Neutrophil (primary cell): Measurements from ENCODE around the gene MBD6.
A peak's percentile ranks its signal among the peaks of the same experiment; 100 is the strongest.

Experiments used
- H3K27ac ChIP-seq: fragments of 200-600 bp; sonication (generic); 2 replicates; pipeline ENCODE4 v1.5.1; 2016; ENCODE audit warnings: mild to moderate bottlenecking, moderate library complexity
- H3K27me3 ChIP-seq: fragments of 200-600 bp; sonication (generic); 2 replicates; pipeline ENCODE4 v1.6.0; 2016; ENCODE audit warnings: mild to moderate bottlenecking
- H3K36me3 ChIP-seq: fragments of 200-600 bp; sonication (generic); 2 replicates; pipeline ENCODE4 v1.5.1; 2017
- H3K4me1 ChIP-seq, 2 experiments: fragments of 200-600 bp in 1 of 2; sonication (generic) in 1 of 2; 1 replicate in 1 of 2; 2 replicates in 1 of 2; pipeline versions ENCODE4 v1.5.1 to v1.6.1; 2013 to 2016; ENCODE audit warnings: low read depth in 1 of 2, low read length in 1 of 2, mild to moderate bottlenecking in 1 of 2, moderate library complexity in 1 of 2; ENCODE audit not compliant: control insufficient read depth in 1 of 2, insufficient read depth in 1 of 2
- H3K4me3 ChIP-seq, 2 experiments: fragments of 200-600 bp in 1 of 2; sonication (generic) in 1 of 2; 1 replicate in 1 of 2; 2 replicates in 1 of 2; pipeline ENCODE4 v1.5.1; 2013 to 2016; ENCODE audit warnings: low read depth in 1 of 2, low read length in 1 of 2, mild to moderate bottlenecking in 1 of 2, moderate library complexity in 1 of 2
- H3K9me3 ChIP-seq: fragments of 200-600 bp; sonication (generic); 2 replicates; pipeline ENCODE4 v1.5.1; 2016
- CTCF ChIP-seq: fragments of 200-600 bp; sonication (generic); IDR thresholded peaks from 2 replicates; pipeline ENCODE4 v1.5.1; 2016; ENCODE audit warnings: antibody characterized with exemption

The MBD6 gene

DNA sequence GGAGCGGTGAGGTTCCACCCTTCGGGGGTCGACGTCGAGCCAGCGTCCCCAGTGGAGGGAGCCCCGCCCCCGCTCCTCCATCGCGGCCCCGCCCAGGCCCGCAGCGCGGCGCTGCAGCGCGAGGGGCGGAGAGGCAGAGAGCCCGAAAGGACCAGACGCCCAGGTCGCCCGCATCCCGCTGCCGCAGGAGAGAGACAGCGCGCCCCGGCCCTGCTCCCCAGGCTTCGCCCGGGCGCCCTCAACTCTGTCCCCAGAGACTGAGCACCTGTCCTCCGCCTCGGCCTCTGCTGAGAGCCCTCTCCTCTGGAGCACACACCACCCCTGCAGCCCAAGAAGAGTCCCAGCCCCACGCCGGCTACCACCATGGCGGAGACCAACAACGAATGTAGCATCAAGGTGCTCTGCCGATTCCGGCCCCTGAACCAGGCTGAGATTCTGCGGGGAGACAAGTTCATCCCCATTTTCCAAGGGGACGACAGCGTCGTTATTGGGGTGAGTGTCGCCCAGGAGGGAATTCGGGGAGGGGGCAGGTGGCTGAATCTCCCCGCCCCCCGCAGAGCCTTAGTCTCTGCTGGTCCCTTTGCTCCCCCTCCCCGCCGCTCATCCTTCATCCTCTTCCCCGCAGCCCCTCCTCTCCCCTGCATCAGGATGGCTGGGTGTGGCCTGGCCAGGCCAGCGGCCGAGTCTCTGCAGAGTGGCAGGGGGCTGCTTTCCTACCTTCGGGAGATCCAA lies 27.5 kb downstream of the MBD6 start, which contains the start of gene KIF5A:
TSS of gene KIF5A (plus strand) at position 136 of the 732 bp plus-strand sequence. CDS start at position 364, 228 bp downstream.
- no peak for TF ChIP-seq CTCF
- Histone ChIP-seq H3K27ac (no peak within 1 kb of the TSS), H3K27me3 (peaks cover 72% of the 10 kb centered on the region), H3K36me3 (no peaks in the 10 kb centered on the region), H3K4me3 (peak within 1 kb of the TSS; percentile 35 to 58), H3K9me3 (no peaks in the 10 kb centered on the region), H3K4me1 (peaks cover 28 to 35% of the 10 kb centered on the region in 2 experiments)

GRCh38 chr12:57550641-57551549 lies 28.3 kb downstream of the MBD6 start:
- Histone ChIP-seq H3K9me3 (no peaks in the 10 kb centered on the region), H3K27me3 (peaks cover 72% of the 10 kb centered on the region), H3K27ac (no peak overlapping the region), H3K4me1 (peaks cover 20 to 27% of the 10 kb centered on the region in 2 experiments), H3K4me3 (no peak overlapping the region), H3K36me3 (no peaks in the 10 kb centered on the region)
- TF ChIP-seq CTCF: no peak

DNA sequence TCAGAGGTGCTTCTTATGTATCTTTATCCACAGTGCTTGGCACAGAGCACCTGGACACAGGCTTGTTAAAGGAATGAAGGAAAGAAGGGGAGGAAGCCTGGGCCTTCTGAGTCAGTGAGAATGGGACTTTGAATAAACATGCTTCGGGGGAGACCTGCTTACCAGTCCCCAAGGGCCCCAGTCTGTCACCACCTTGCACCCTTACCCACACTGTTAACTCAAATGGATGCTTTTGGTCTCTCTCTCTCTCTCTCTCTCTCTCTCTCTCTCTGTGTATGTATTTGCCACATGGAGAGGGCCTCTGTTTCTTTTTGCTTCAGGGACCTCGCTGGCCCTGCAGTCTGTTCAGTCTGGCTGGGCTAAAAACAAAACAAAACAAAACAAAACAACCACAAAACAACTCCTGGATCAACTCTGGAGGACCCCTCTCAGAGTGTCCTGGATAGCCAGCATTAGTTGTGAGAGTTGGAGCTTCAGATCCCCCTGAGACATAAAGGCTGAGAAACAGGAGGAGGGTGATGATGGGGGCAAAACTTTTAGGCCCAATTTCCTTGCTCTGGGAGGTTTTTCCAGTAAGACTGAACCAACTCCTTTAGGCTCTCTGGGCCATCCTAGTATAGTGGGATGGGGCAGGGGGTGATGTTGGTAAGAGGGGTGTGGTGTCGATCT lies 29.1 kb downstream of the MBD6 start:
- no peak for TF ChIP-seq CTCF
- Histone ChIP-seq H3K27me3 (peaks cover 77% of the 10 kb centered on the region), H3K4me3 (no peak overlapping the region), H3K27ac (no peak overlapping the region), H3K4me1 (peaks cover 12 to 18% of the 10 kb centered on the region in 2 experiments), H3K36me3 (no peaks in the 10 kb centered on the region), H3K9me3 (no peaks in the 10 kb centered on the region)

DNA sequence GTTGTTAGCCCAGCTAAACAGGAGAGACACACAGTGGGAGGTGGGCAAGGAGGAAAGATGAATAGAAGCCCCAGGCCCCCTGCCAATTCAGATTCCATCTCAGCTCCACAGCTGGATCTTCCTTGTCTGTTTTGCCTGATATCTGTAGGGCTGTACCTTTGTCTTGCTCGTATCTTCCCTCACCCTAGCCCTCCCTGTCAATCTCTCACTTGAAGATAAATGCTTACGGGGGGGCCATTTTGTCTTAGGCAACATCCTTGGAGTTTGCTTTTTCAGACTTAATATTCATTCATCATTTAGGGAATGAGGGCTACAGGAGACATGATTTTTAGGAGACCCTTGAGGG lies 29.7 kb downstream of the MBD6 start:
- Histone ChIP-seq H3K4me3 (no peak overlapping the region), H3K4me1 (peaks cover 9 to 15% of the 10 kb centered on the region in 2 experiments), H3K9me3 (no peaks in the 10 kb centered on the region), H3K36me3 (no peaks in the 10 kb centered on the region), H3K27ac (no peak overlapping the region), H3K27me3 (peaks cover 80% of the 10 kb centered on the region)
- no peak for TF ChIP-seq CTCF

DNA sequence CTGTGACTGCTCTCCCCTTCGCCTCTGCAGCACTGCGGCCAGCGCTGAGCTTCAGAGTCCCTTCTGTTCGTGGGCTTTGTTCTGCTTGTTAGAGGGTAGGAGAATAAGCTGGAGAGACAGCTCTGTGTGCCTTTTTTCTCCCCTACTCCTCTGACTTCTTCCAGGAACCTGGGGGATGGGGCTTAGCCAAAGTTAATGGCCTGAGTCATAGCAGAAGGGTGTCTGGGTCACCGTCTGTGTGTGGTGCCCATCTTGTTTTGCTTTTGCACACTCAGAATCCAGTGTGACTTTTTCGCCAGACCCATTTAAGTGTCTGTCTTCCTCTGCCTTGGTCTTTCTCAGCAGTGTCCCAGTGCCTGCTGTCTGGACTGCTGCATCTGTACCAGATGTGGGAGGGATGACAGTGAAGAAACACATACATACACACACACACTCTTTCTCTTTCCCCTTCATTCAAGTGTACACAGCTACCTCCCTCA lies 30.2 kb downstream of the MBD6 start:
- H3K9me3 ChIP-seq: no peaks in the 10 kb centered on the region
- H3K4me3 ChIP-seq: no peak overlapping the region
- H3K27ac ChIP-seq: no peak overlapping the region
- no peaks in the 10 kb centered on the region for H3K36me3 ChIP-seq
- peaks cover 79% of the 10 kb centered on the region for H3K27me3 ChIP-seq
- peaks cover 5 to 10% of the 10 kb centered on the region in 2 experiments for H3K4me1 ChIP-seq
- TF ChIP-seq CTCF: no peak
